Measurements from ENCODE around the gene PPM1E. TPM values are rescaled to one million over a fixed set of nuclear protein-coding genes. Genes with fewer than 3 reads are reported as not detected.
"Not testable (repeated sequence)": the region's sequence is repeated elsewhere in the genome, so short reads cannot be mapped to it uniquely, and the experiment has no call there.

PPM1E gene
- total RNA-seq, 1 experiment from 2014 or later, result 0.09 TPM

DNA sequence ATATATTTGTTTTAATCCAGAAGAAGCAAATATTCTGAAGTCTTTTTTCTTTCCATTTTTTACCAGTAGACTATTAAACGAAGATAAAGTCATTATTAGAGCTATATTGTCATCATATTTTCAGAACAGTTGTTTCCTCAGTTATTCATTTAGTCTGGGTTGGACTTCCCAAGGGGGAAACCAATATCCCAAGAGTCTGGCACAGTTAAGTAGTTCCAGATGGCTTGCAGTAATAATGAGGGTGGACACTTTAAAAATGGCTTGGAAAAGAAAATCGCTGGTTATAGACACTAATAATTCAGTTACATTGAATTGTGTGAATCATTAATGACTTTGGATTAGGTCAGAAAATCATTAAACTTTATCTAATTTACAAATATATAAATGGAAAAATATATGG lies 3.9 kb downstream of the PPM1E start:
- CTCF ChIA-PET, result no interaction called here
- DNase-seq, result no peak
- Mint-ChIP-seq H3K36me3 (ENCODE audit: insufficient read depth, unreplicated experiment) (peaks cover 12% of the 10 kb centered on the region), H3K4me3 (ENCODE audit: low read depth, unreplicated experiment) (no peak overlapping the region), H3K9me3 (ENCODE audit: low read depth, unreplicated experiment) (no peaks in the 10 kb centered on the region), H3K27me3 (ENCODE audit: unreplicated experiment) (peaks cover 44% of the 10 kb centered on the region), H3K27ac (ENCODE audit: unreplicated experiment) (no peak overlapping the region), H3K4me1 (ENCODE audit: low read depth, unreplicated experiment) (peaks cover 10% of the 10 kb centered on the region)
- TF ChIP-seq, protein P1, sequence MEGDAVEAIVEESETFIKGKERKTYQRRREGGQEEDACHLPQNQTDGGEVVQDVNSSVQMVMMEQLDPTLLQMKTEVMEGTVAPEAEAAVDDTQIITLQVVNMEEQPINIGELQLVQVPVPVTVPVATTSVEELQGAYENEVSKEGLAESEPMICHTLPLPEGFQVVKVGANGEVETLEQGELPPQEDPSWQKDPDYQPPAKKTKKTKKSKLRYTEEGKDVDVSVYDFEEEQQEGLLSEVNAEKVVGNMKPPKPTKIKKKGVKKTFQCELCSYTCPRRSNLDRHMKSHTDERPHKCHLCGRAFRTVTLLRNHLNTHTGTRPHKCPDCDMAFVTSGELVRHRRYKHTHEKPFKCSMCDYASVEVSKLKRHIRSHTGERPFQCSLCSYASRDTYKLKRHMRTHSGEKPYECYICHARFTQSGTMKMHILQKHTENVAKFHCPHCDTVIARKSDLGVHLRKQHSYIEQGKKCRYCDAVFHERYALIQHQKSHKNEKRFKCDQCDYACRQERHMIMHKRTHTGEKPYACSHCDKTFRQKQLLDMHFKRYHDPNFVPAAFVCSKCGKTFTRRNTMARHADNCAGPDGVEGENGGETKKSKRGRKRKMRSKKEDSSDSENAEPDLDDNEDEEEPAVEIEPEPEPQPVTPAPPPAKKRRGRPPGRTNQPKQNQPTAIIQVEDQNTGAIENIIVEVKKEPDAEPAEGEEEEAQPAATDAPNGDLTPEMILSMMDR (IDR thresholded peaks at IDR 0.05; ENCODE audit: unreplicated experiment), result no peak
- intact Hi-C loops (cut with micrococcal nuclease; ENCODE audit: unreplicated experiment), result no loop called here
- no TSS peak for BruUV-seq (replicated peaks)

DNA sequence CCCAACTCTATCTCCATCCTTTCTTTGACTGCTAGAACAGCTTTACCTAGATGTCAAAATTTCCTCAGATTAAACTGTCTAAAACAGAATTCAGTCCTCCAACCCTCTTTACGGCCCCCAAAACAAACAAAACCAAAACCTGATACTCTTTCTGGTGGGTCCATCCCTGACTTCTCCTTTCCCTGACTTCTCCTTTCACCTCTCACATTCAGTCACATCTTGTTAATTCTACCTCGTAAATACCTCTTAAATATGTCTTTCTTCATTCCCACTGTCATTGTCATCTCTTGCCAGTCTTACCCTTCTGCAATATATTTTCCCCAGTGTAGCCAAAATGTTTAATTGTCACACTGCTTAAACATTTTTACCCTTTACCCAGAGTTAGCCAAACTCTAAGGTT lies 4.6 kb downstream of the PPM1E start:
- TF ChIP-seq, protein P1 (IDR thresholded peaks at IDR 0.05; ENCODE audit: unreplicated experiment), result no peak
- H3K36me3 Mint-ChIP-seq (ENCODE audit: insufficient read depth, unreplicated experiment), result peaks cover 12% of the 10 kb centered on the region
- no peak overlapping the region for H3K27ac Mint-ChIP-seq (ENCODE audit: unreplicated experiment)
- no TSS peak for BruUV-seq (replicated peaks)
- no peak for DNase-seq
- peaks cover 10% of the 10 kb centered on the region for H3K4me1 Mint-ChIP-seq (ENCODE audit: low read depth, unreplicated experiment)
- CTCF ChIA-PET, result no interaction called here
- no peaks in the 10 kb centered on the region for H3K9me3 Mint-ChIP-seq (ENCODE audit: low read depth, unreplicated experiment)
- H3K4me3 Mint-ChIP-seq (ENCODE audit: low read depth, unreplicated experiment), result no peak overlapping the region
- peaks cover 44% of the 10 kb centered on the region for H3K27me3 Mint-ChIP-seq (ENCODE audit: unreplicated experiment)
- intact Hi-C loops (cut with micrococcal nuclease; ENCODE audit: unreplicated experiment), result no loop called here

DNA sequence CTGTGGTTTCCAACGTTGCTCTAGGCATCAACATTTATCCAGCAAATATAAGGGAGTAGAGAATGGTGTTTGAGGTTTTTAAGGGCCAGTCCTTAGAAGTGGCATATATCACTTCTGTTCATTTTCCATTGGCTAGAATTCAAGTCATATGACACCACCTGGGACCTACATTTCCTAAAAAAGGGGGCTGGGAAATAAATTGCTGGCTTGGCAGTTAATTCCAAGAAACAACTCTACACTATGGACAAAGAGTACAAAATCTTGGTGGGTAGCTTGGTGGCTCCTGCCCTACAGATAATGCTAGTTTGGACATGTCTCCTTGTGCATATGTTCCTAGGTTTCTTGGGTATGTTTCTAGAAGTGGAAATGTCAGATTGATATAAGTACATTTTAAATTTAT lies 7.6 kb downstream of the PPM1E start:
- Mint-ChIP-seq H3K4me1 (ENCODE audit: low read depth, unreplicated experiment) (no peaks in the 10 kb centered on the region), H3K36me3 (ENCODE audit: insufficient read depth, unreplicated experiment) (no peaks in the 10 kb centered on the region), H3K27ac (ENCODE audit: unreplicated experiment) (no peak overlapping the region), H3K4me3 (ENCODE audit: low read depth, unreplicated experiment) (no peak overlapping the region), H3K9me3 (ENCODE audit: low read depth, unreplicated experiment) (no peaks in the 10 kb centered on the region), H3K27me3 (ENCODE audit: unreplicated experiment) (peaks cover 29% of the 10 kb centered on the region)
- no peak for DNase-seq
- BruUV-seq (replicated peaks), result no TSS peak
- intact Hi-C loops (cut with micrococcal nuclease; ENCODE audit: unreplicated experiment), result no loop called here
- TF ChIP-seq, protein P1 (IDR thresholded peaks at IDR 0.05; ENCODE audit: unreplicated experiment), result no peak
- CTCF ChIA-PET, result no interaction called here

DNA sequence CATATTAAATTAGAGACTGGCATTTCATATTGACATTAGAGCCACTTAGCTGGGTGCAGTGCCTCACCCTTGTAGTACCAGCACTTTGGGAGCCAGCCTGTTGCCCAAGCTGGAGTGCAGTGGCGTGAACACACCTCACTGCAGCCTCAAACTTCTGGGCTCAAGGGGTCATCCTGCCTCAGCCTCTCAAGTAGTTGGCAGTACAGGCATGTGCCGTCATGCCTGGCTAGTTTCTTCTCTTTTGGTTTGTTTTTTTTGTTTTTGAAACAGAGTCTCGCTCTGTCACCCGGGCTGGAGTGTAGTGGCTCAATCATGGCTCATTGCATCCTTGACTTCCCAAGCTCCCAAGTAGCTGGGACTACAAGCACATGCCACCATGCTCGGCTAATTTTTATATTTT lies 8.7 kb downstream of the PPM1E start:
- no TSS peak for BruUV-seq (replicated peaks)
- CTCF ChIA-PET, result no interaction called here
- Mint-ChIP-seq H3K27ac (ENCODE audit: unreplicated experiment) (no peak overlapping the region), H3K4me1 (ENCODE audit: low read depth, unreplicated experiment) (no peaks in the 10 kb centered on the region), H3K9me3 (ENCODE audit: low read depth, unreplicated experiment) (no peaks in the 10 kb centered on the region), H3K36me3 (ENCODE audit: insufficient read depth, unreplicated experiment) (no peaks in the 10 kb centered on the region), H3K4me3 (ENCODE audit: low read depth, unreplicated experiment) (no peak overlapping the region), H3K27me3 (ENCODE audit: unreplicated experiment) (peaks cover 28% of the 10 kb centered on the region)
- intact Hi-C loops (cut with micrococcal nuclease; ENCODE audit: unreplicated experiment), result no loop called here
- no peak for DNase-seq
- TF ChIP-seq, protein P1 (IDR thresholded peaks at IDR 0.05; ENCODE audit: unreplicated experiment), result no peak

DNA sequence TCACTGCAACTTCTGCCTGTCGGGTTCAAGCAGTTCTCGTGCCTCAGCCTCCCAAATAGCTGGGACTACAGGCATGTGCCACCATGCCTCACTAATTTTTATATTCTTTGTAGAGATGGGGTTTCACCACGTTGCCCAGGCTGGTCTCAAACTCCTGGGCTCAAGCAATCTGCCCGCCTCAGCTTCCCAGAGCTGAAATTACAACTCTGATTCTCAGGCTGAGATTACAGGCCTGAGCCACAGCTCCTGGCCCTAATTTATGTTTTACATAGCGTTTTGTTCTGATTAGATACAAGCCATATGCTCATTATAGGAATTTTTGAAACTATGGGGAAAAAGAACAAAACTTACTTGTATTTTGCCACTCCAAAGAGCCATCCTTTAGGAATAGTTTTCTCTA lies 22.8 kb downstream of the PPM1E start:
- H3K27ac Mint-ChIP-seq (ENCODE audit: unreplicated experiment); H3K4me3 Mint-ChIP-seq (ENCODE audit: low read depth, unreplicated experiment); CTCF ChIA-PET; H3K27me3 Mint-ChIP-seq (ENCODE audit: unreplicated experiment); H3K36me3 Mint-ChIP-seq (ENCODE audit: insufficient read depth, unreplicated experiment); H3K4me1 Mint-ChIP-seq (ENCODE audit: low read depth, unreplicated experiment); DNase-seq; BruUV-seq (replicated peaks); H3K9me3 Mint-ChIP-seq (ENCODE audit: low read depth, unreplicated experiment); intact Hi-C loops (cut with micrococcal nuclease; ENCODE audit: unreplicated experiment): not testable (repeated sequence)
